K562 (cell line): Measurements from ENCODE around the gene FBXL13. TPM values are rescaled to one million over a fixed set of nuclear protein-coding genes. Genes with fewer than 3 reads are reported as not detected.
A peak's percentile ranks its signal among the peaks of the same experiment; 100 is the strongest.

Source experiments
- ATAC-seq: fragments of 200-7000 bp; cut with Tn5 transposase; 3 replicates; pipeline ENCODE4 v1.9.1; 2020; ENCODE audit warnings: moderate library complexity
- BruUV-seq: library from RNA; stranded (reverse); fragments of 400-500 nt; replicated peaks from 2 replicates; lab custom pipeline; 2021; lab: Mats Ljungman, UMichigan
- CTCF ChIA-PET: fragments of 300-600 bp; formaldehyde crosslinking; extraction: SDS; loops from one replicate; lab custom pipeline; 2021; ENCODE audit warnings: low intra/inter-chr PET ratio; lab: Yijun Ruan, JAX
- POLR2A ChIA-PET: fragments of 300-600, 350-650 bp; sonication (Branson Sonifier 250); formaldehyde crosslinking; extraction: SDS; loops from one replicate; lab custom pipeline; 2021; ENCODE audit warnings: antibody characterized with exemption, inconsistent platforms; lab: Yijun Ruan, JAX
- DNase-seq, 4 experiments: peaks; one replicate each; pipeline versions ENCODE4 v3.0.0 to v3.0.0-alpha.2; 2011 to 2018; ENCODE audit warnings: low spot score in 3 of 4, mixed read lengths in 3 of 4; ENCODE audit errors: extremely low read depth in 1 of 4
- FAIRE-seq: peaks from 2 replicates; lab custom pipeline; 2011; peaks lifted over from hg19 to GRCh38; lab: Jason Lieb, UNC
- H2AFZ ChIP-seq: 2 replicates; pipeline ENCODE4 v1.6.0; 2011; ENCODE audit warnings: low read depth, low read length, control low read depth, inconsistent platforms
- H3K27ac ChIP-seq: fragments of 200-600 bp; 3 replicates; pipeline ENCODE4 v1.8.0; 2011; ENCODE audit warnings: low read depth, mild to moderate bottlenecking, control low read depth, inconsistent platforms, low read length, moderate library complexity, mixed read lengths; ENCODE audit errors: extremely low read depth
- H3K27me3 ChIP-seq, 2 experiments: fragments of 300-600 bp in 1 of 2; 2 replicates in 1 of 2; 3 replicates in 1 of 2; pipeline versions ENCODE4 v1.6.0 to v1.8.0; 2011; ENCODE audit warnings: inconsistent platforms in 2 of 2, low read length in 2 of 2, mild to moderate bottlenecking in 1 of 2, mixed read lengths in 1 of 2, moderate library complexity in 1 of 2; ENCODE audit not compliant: control insufficient read depth in 2 of 2, insufficient read depth in 2 of 2
- H3K36me3 ChIP-seq: fragments of 300-600 bp; 3 replicates; pipeline ENCODE4 v1.8.0; 2011; ENCODE audit warnings: mild to moderate bottlenecking, low read length, inconsistent platforms; ENCODE audit not compliant: control insufficient read depth, insufficient read depth
- H3K4me1 ChIP-seq, 2 experiments: fragments of 200-600 bp in 1 of 2; replicated peaks in 1 of 2; 2 replicates in 1 of 2; 3 replicates in 1 of 2; pipeline versions ENCODE4 v1.5.1 to v1.8.0; 2011; ENCODE audit warnings: inconsistent platforms in 2 of 2, low read length in 2 of 2, mild to moderate bottlenecking in 1 of 2, mixed read lengths in 1 of 2, moderate library complexity in 1 of 2; ENCODE audit not compliant: control insufficient read depth in 2 of 2, insufficient read depth in 2 of 2
- H3K4me2 ChIP-seq: 2 replicates; pipeline ENCODE4 v1.6.1; 2011; ENCODE audit warnings: low read length, control low read depth, inconsistent platforms, mixed read lengths; ENCODE audit not compliant: insufficient read depth
- H3K4me3 ChIP-seq: fragments of 200-600 bp; sonication (generic), shearing (Covaris generic); 2 replicates; pipeline ENCODE4 v1.5.1; 2016; ENCODE audit warnings: control low read depth, inconsistent platforms
- H3K79me2 ChIP-seq: fragments of 200-600 bp; 3 replicates; pipeline ENCODE4 v1.8.0; 2011; ENCODE audit warnings: low read length, inconsistent platforms; ENCODE audit not compliant: control insufficient read depth, insufficient read depth
- H3K9ac ChIP-seq, 2 experiments: 2 replicates each; pipeline versions ENCODE4 v1.6.0 to v1.6.1; 2011; ENCODE audit warnings: low read depth in 2 of 2, low read length in 2 of 2, control low read depth in 1 of 2, inconsistent platforms in 1 of 2, mild to moderate bottlenecking in 1 of 2, mixed read lengths in 1 of 2; ENCODE audit not compliant: insufficient read depth in 1 of 2
- H3K9me1 ChIP-seq: one replicate; pipeline ENCODE4 v1.6.0; 2011; ENCODE audit warnings: inconsistent platforms, mild to moderate bottlenecking, low read length, moderate library complexity; ENCODE audit not compliant: control insufficient read depth, insufficient read depth
- H3K9me3 ChIP-seq: replicated peaks from 2 replicates; pipeline ENCODE4 v1.5.1; 2011; ENCODE audit warnings: low read depth, low read length, inconsistent platforms; ENCODE audit not compliant: control insufficient read depth, insufficient read depth
- H4K20me1 ChIP-seq: replicated peaks from 2 replicates; pipeline ENCODE4 v1.6.1; 2011; ENCODE audit warnings: low read length, inconsistent platforms, mixed read lengths; ENCODE audit not compliant: control insufficient read depth, insufficient read depth
- SRSF7 ChIP-seq: fragments of 200-400 bp; formaldehyde crosslinking; optimal IDR thresholded peaks from 2 replicates; pipeline ENCODE3; 2017; ENCODE audit warnings: mild to moderate bottlenecking, low read depth, low read length
- TCF3 ChIP-seq: sonication (generic); formaldehyde crosslinking; IDR thresholded peaks from 2 replicates; pipeline ENCODE4 v1.4.0; 2020; ENCODE audit warnings: mild to moderate bottlenecking, missing genetic modification reagents
- ZFP30 ChIP-seq: fragments of 250-450 bp; sonication (Bioruptor Pico); IDR thresholded peaks from 2 replicates; pipeline ENCODE4 v1.8.0; 2022; ENCODE audit warnings: moderate library complexity, mild to moderate bottlenecking, inconsistent platforms, borderline replicate concordance
- ZNF263 ChIP-seq: sonication (generic); formaldehyde crosslinking; IDR thresholded peaks from 2 replicates; pipeline ENCODE4 v1.8.0; 2022; ENCODE audit warnings: mild to moderate bottlenecking, missing genetic modification reagents, borderline replicate concordance
- ZNF3 ChIP-seq: fragments of 250-450 bp; sonication (Bioruptor Pico); IDR thresholded peaks from 2 replicates; pipeline ENCODE4 v1.5.0; 2021; ENCODE audit warnings: mild to moderate bottlenecking, moderate library complexity
- WGBS: fragments of 100-300 bp; shearing (Covaris generic); methylation state at CpG from one replicate; pipeline ENCODE4 v1.1.6; 2016; ENCODE audit warnings: low coverage, mixed read lengths; ENCODE audit not compliant: insufficient coverage; ENCODE audit errors: missing lambda C conversion rate; 5-methylcytosine and 5-hydroxymethylcytosine counted together
- in situ Hi-C: fragments of 300-500 bp; cut with MboI; formaldehyde crosslinking; loops from 4 replicates; pipeline ENCODE4 v1.15.0; 2018; ENCODE audit warnings: inconsistent platforms, mixed read lengths
- intact Hi-C: fragments of 100-400 bp; cut with micrococcal nuclease; formaldehyde crosslinking; loops from 2 replicates; pipeline ENCODE4 v1.14.2; 2022
- polyA plus RNA-seq, 8 experiments: library from polyadenylated mRNA; depleted of rRNA in 4 of 8; stranded (reverse) in 5 of 8; unstranded in 3 of 8; fragments of >200 nt; fragmentation: Nextera tagmentation in 2 of 8; fragmentation: Illumina TruSeq in 1 of 8; extraction: Ambion mirVana in 2 of 8; extraction: Trizol in 1 of 8; gene quantifications; 2 replicates each; pipeline versions ENCODE4 v1.2.1 to v1.2.3, GENCODE V29; 2011 to 2014; ENCODE audit warnings: inconsistent platforms in 1 of 8, missing spikeins in 1 of 8
- total RNA-seq, 7 experiments: library from RNA; depleted of rRNA in 6 of 7; stranded (reverse); fragments of >200 nt in 6 of 7; fragmentation: Illumina TruSeq in 2 of 7; extraction: Trizol in 2 of 7; gene quantifications; 2 replicates each; pipeline versions ENCODE4 v1.2.1 to v1.2.3, GENCODE V29; 2011 to 2021; ENCODE audit warnings: low replicate concordance in 1 of 7
- TF ChIP-seq, protein P1 (sequence below), 2 experiments: fragments of 450-650 bp in 1 of 2; IDR thresholded peaks; 2 replicates each; pipeline ENCODE4 v1.6.1; 2011 to 2017; ENCODE audit warnings: low read depth in 2 of 2, antibody characterized with exemption in 1 of 2, borderline replicate concordance in 1 of 2, low read length in 1 of 2, mild to moderate bottlenecking in 1 of 2, mixed read lengths in 1 of 2; ENCODE audit not compliant: control insufficient read depth in 1 of 2
- TF ChIP-seq, protein P2 (sequence below): fragments of 450-650 bp; formaldehyde crosslinking; IDR thresholded peaks from 2 replicates; pipeline ENCODE4 v1.4.0; 2020; ENCODE audit warnings: mild to moderate bottlenecking

FBXL13 gene
- total and polyA plus RNA-seq, 9 of the 15 experiments (the other 6 are each of a cell fraction or from before 2014, with no cell fraction given), result 16.3 to 55.0 (median 25.4) TPM

DNA sequence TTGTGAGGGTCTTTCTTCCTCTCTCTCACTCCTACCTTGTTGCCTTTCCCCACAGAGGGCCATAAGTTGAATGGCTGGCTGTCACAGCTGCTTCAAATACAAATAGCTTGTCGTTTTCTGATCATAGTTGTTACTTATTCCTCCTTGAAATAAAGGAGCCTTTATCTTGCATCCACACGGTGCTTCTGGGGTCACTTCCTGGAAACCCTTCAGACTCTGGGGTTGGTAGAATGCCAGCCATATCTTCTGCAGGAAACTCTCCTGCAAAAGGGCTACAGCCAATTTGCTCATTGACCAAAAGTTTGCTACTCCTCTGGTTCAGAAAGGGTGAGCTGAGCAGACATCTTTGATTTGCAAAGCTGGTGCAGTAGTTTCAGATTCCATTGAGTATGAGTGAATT is 255.4 kb downstream of the FBXL13 start:
- no peak overlapping the region for H3K4me2 ChIP-seq
- FAIRE-seq (no peak), ATAC-seq (0 out of 3 replicates have a peak, but pooled peaks have one; percentile 32), DNase-seq (peak in 2 of 4 experiments; percentile 25 to 51)
- no peaks in the 10 kb centered on the region for H3K79me2 ChIP-seq
- BruUV-seq, result no TSS peak
- ChIA-PET CTCF (no interaction called here), POLR2A (interaction anchor here (0.8 kb wide), 1 partner anchor 26 kb away, joined by 3 read pairs; no protein-coding TSS in a partner anchor)
- no peaks in the 10 kb centered on the region for H3K9me1 ChIP-seq
- peaks cover 0 to 4% of the 10 kb centered on the region in 2 experiments; a peak in 1 of 5 replicates for H3K4me1 ChIP-seq
- in situ Hi-C loops (no loop called here), intact Hi-C loops (no loop called here)
- H4K20me1 ChIP-seq, result no peaks in the 10 kb centered on the region
- H3K27ac ChIP-seq, result no peak overlapping the region
- H2AFZ ChIP-seq, result no peak overlapping the region
- H3K9ac ChIP-seq, result no peak overlapping the region
- TF ChIP-seq ZFP30 (CRISPR knock-in tag) (no peak), SRSF7 (no peak), TCF3 (peak; percentile 7; the same call in 1 of the 2 replicates), ZNF263 (CRISPR knock-in tag) (no peak), ZNF3 (CRISPR knock-in tag) (no peak)
- TF ChIP-seq, protein P1, sequence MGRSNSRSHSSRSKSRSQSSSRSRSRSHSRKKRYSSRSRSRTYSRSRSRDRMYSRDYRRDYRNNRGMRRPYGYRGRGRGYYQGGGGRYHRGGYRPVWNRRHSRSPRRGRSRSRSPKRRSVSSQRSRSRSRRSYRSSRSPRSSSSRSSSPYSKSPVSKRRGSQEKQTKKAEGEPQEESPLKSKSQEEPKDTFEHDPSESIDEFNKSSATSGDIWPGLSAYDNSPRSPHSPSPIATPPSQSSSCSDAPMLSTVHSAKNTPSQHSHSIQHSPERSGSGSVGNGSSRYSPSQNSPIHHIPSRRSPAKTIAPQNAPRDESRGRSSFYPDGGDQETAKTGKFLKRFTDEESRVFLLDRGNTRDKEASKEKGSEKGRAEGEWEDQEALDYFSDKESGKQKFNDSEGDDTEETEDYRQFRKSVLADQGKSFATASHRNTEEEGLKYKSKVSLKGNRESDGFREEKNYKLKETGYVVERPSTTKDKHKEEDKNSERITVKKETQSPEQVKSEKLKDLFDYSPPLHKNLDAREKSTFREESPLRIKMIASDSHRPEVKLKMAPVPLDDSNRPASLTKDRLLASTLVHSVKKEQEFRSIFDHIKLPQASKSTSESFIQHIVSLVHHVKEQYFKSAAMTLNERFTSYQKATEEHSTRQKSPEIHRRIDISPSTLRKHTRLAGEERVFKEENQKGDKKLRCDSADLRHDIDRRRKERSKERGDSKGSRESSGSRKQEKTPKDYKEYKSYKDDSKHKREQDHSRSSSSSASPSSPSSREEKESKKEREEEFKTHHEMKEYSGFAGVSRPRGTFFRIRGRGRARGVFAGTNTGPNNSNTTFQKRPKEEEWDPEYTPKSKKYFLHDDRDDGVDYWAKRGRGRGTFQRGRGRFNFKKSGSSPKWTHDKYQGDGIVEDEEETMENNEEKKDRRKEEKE (IDR thresholded peaks at IDR 0.05; ENCODE audit: borderline replicate concordance in 1 of 2, control insufficient read depth in 1 of 2, low read depth in 2 of 2, low read length in 1 of 2), result no peak
- TF ChIP-seq, protein P2, sequence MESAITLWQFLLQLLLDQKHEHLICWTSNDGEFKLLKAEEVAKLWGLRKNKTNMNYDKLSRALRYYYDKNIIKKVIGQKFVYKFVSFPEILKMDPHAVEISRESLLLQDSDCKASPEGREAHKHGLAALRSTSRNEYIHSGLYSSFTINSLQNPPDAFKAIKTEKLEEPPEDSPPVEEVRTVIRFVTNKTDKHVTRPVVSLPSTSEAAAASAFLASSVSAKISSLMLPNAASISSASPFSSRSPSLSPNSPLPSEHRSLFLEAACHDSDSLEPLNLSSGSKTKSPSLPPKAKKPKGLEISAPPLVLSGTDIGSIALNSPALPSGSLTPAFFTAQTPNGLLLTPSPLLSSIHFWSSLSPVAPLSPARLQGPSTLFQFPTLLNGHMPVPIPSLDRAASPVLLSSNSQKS (CRISPR knock-in tag), result no peak
- WGBS, result 4% methylated on average over 2 of the region's 2 CpGs
- H3K27me3 ChIP-seq, result no peaks in the 10 kb centered on the region
- H3K36me3 ChIP-seq, result peaks cover 47% of the 10 kb centered on the region
- H3K9me3 ChIP-seq, result no peaks in the 10 kb centered on the region
- H3K4me3 ChIP-seq, result no peak overlapping the region
